ENCODE data around the gene SMARCA2. TPM values are rescaled to one million over a fixed set of nuclear protein-coding genes. Genes with fewer than 3 reads are reported as not detected.

SMARCA2 gene
- total and polyA plus RNA-seq, 2 donors (not counting 1 experiment from before 2014, with no cell fraction given), result 75.3 to 250 TPM

DNA sequence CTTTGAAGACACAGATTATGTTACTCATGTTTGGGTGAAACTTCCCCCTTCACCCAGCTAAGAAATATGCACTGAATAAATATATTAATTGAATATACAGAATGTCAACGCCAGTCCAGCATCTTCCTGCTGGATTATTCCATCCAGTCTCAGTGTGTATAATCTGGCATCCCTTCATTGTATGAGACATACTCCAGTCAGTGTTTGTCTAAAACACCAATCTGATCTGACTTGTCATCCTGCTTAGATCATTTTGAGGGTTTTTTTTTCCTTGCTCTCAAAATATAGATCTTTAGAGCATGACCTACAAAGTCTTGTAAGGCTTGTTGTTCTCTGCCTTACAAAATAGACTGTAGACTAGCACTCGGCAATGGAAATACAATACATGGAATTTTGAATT, 195.1 kb downstream of the SMARCA2 start:
- CTCF ChIA-PET, result no interaction called here
- H3K9me3 ChIP-seq (ENCODE audit: control extremely low read depth in 1 of 3, control insufficient read depth in 2 of 3, insufficient read depth in 1 of 3, low read length in 2 of 3), result no peaks in the 10 kb centered on the region
- no peak overlapping the region for H2AFZ ChIP-seq (ENCODE audit: insufficient read depth, low read depth, low read length, poor library complexity, severe bottlenecking)
- no peaks in the 10 kb centered on the region for H3K79me2 ChIP-seq (ENCODE audit: control insufficient read depth, insufficient read depth, low read length)
- no peak overlapping the region for H3K9ac ChIP-seq (ENCODE audit: low read length)
- H3K27me3 ChIP-seq (replicated peaks in 1 of 4; ENCODE audit: control extremely low read depth in 1 of 4, control insufficient read depth in 3 of 4, insufficient read depth in 4 of 4, low read length in 3 of 4), result no peaks in the 10 kb centered on the region
- H3K4me3 Mint-ChIP-seq, result no peak overlapping the region
- no peak overlapping the region for H3K27ac ChIP-seq (ENCODE audit: low read length in 2 of 2)
- WGBS (ENCODE audit: insufficient coverage), result no CpG with 5 or more reads among the region's 2 CpGs
- POLR2A ChIA-PET, result no interaction called here
- no peak overlapping the region for H3K4me3 ChIP-seq (ENCODE audit: control extremely low read depth in 1 of 5, extremely low read depth in 1 of 5, insufficient read depth in 1 of 5, low read depth in 2 of 5, low read length in 4 of 5)
- H4K20me1 ChIP-seq (ENCODE audit: control insufficient read depth, insufficient read depth, low read length, poor library complexity, severe bottlenecking), result no peaks in the 10 kb centered on the region
- intact Hi-C loops (cut with micrococcal nuclease), result no loop called here
- H3K4me1 ChIP-seq (ENCODE audit: control insufficient read depth in 2 of 2, insufficient read depth in 2 of 2, low read length in 2 of 2), result no peaks in the 10 kb centered on the region
- H3K27ac Mint-ChIP-seq, result no peak overlapping the region
- no peak overlapping the region for H3K4me2 ChIP-seq (replicated peaks; ENCODE audit: low read depth, low read length, poor library complexity, severe bottlenecking)
- H3K9me3 Mint-ChIP-seq (ENCODE audit: insufficient read depth), result peaks cover 2% of the 10 kb centered on the region
- peaks cover 6% of the 10 kb centered on the region for H3K4me1 Mint-ChIP-seq
- no peaks in the 10 kb centered on the region for H3K27me3 Mint-ChIP-seq
- DNase-seq (no peak), ATAC-seq (ENCODE audit: low read depth) (no peak)
- no peak for TF ChIP-seq CTCF (IDR thresholded peaks at IDR 0.05)
- no peak for TF ChIP-seq EZH2 (IDR thresholded peaks at IDR 0.05; ENCODE audit: borderline replicate concordance, insufficient read depth, low read depth, low read length, poor library complexity, severe bottlenecking)
- H3K36me3 ChIP-seq (replicated peaks in 1 of 2; ENCODE audit: control extremely low read depth in 1 of 2, control insufficient read depth in 1 of 2, extremely low read depth in 1 of 2, insufficient read depth in 2 of 2, low read length in 1 of 2), result no peaks in the 10 kb centered on the region

GRCh38 chr9:2213830-2214468, 198.8 kb downstream of the SMARCA2 start:
- Histone ChIP-seq H3K79me2 (ENCODE audit: control insufficient read depth, insufficient read depth, low read length) (no peaks in the 10 kb centered on the region), H2AFZ (ENCODE audit: insufficient read depth, low read depth, low read length, poor library complexity, severe bottlenecking) (no peak overlapping the region), H3K27ac (ENCODE audit: low read length in 2 of 2) (no peak overlapping the region), H3K27me3 (replicated peaks in 1 of 4; ENCODE audit: control extremely low read depth in 1 of 4, control insufficient read depth in 3 of 4, insufficient read depth in 4 of 4, low read length in 3 of 4) (no peaks in the 10 kb centered on the region), H3K9ac (ENCODE audit: low read length) (no peak overlapping the region), H3K4me1 (ENCODE audit: control insufficient read depth in 2 of 2, insufficient read depth in 2 of 2, low read length in 2 of 2) (no peaks in the 10 kb centered on the region), H3K4me2 (replicated peaks; ENCODE audit: low read depth, low read length, poor library complexity, severe bottlenecking) (no peak overlapping the region), H3K4me3 (ENCODE audit: control extremely low read depth in 1 of 5, extremely low read depth in 1 of 5, insufficient read depth in 1 of 5, low read depth in 2 of 5, low read length in 4 of 5) (no peak overlapping the region), H3K9me3 (ENCODE audit: control extremely low read depth in 1 of 3, control insufficient read depth in 2 of 3, insufficient read depth in 1 of 3, low read length in 2 of 3) (no peaks in the 10 kb centered on the region), H4K20me1 (ENCODE audit: control insufficient read depth, insufficient read depth, low read length, poor library complexity, severe bottlenecking) (no peaks in the 10 kb centered on the region), H3K36me3 (replicated peaks in 1 of 2; ENCODE audit: control extremely low read depth in 1 of 2, control insufficient read depth in 1 of 2, extremely low read depth in 1 of 2, insufficient read depth in 2 of 2, low read length in 1 of 2) (no peaks in the 10 kb centered on the region)
- intact Hi-C loops (cut with micrococcal nuclease), result no loop called here
- 100% methylated on average over 1 of the region's 6 CpGs for WGBS (ENCODE audit: insufficient coverage)
- no peak overlapping the region for H3K4me3 Mint-ChIP-seq
- DNase-seq (no peak), ATAC-seq (ENCODE audit: low read depth) (no peak)
- peaks cover 5% of the 10 kb centered on the region for H3K4me1 Mint-ChIP-seq
- H3K27ac Mint-ChIP-seq, result no peak overlapping the region
- POLR2A ChIA-PET, result no interaction called here
- no peaks in the 10 kb centered on the region for H3K9me3 Mint-ChIP-seq (ENCODE audit: insufficient read depth)
- TF ChIP-seq CTCF (IDR thresholded peaks at IDR 0.05), result no peak
- no peak for TF ChIP-seq EZH2 (IDR thresholded peaks at IDR 0.05; ENCODE audit: borderline replicate concordance, insufficient read depth, low read depth, low read length, poor library complexity, severe bottlenecking)
- CTCF ChIA-PET, result no interaction called here
- H3K27me3 Mint-ChIP-seq, result no peaks in the 10 kb centered on the region
